Glutamatergic neuron (in vitro differentiated cells): ENCODE measurements around the gene TPST1. TPM values are rescaled to one million over a fixed set of nuclear protein-coding genes. Genes with fewer than 3 reads are reported as not detected.

Experiments
- DNase-seq: peaks from one replicate; pipeline ENCODE4 v3.0.0; 2022
- H3K27ac Mint-ChIP-seq: one replicate; pipeline ENCODE4 v1.8.0; 2020; ENCODE audit warnings: mild to moderate bottlenecking, mixed read lengths, inconsistent platforms; ENCODE audit not compliant: unreplicated experiment
- H3K27me3 Mint-ChIP-seq: one replicate; pipeline ENCODE4 v1.8.0; 2020; ENCODE audit warnings: mild to moderate bottlenecking, moderate library complexity, mixed read lengths, inconsistent platforms; ENCODE audit not compliant: unreplicated experiment
- H3K36me3 Mint-ChIP-seq: one replicate; pipeline ENCODE4 v1.8.0; 2020; ENCODE audit warnings: mild to moderate bottlenecking, mixed read lengths, inconsistent platforms; ENCODE audit not compliant: unreplicated experiment
- H3K4me1 Mint-ChIP-seq: one replicate; pipeline ENCODE4 v1.8.0; 2020; ENCODE audit warnings: mild to moderate bottlenecking, low read depth, mixed read lengths, inconsistent platforms; ENCODE audit not compliant: unreplicated experiment
- H3K4me3 Mint-ChIP-seq: one replicate; pipeline ENCODE4 v1.8.0; 2020; ENCODE audit warnings: mild to moderate bottlenecking, mixed read lengths, inconsistent platforms; ENCODE audit not compliant: unreplicated experiment
- H3K9me3 Mint-ChIP-seq: one replicate; pipeline ENCODE4 v1.8.0; 2020; ENCODE audit warnings: mild to moderate bottlenecking, moderate library complexity, mixed read lengths, inconsistent platforms; ENCODE audit not compliant: unreplicated experiment
- total RNA-seq: library from RNA; stranded (reverse); fragmentation: NEBNext Ultra II Directional; extraction: Animal tissue kit (Norgen Biotek cat#: 25700); gene quantifications from one replicate; pipeline ENCODE4 v1.2.1, GENCODE V29; 2021; ENCODE audit not compliant: unreplicated experiment
- TF ChIP-seq, protein P1 (sequence below): fragments of 200-600 bp; sonication (generic); IDR thresholded peaks from one replicate; pipeline ENCODE4 v1.5.0; 2021; ENCODE audit not compliant: partially characterized antibody, unreplicated experiment

TPST1 gene
- total RNA-seq, 1 donor from 2014 or later, result 41.4 TPM

DNA sequence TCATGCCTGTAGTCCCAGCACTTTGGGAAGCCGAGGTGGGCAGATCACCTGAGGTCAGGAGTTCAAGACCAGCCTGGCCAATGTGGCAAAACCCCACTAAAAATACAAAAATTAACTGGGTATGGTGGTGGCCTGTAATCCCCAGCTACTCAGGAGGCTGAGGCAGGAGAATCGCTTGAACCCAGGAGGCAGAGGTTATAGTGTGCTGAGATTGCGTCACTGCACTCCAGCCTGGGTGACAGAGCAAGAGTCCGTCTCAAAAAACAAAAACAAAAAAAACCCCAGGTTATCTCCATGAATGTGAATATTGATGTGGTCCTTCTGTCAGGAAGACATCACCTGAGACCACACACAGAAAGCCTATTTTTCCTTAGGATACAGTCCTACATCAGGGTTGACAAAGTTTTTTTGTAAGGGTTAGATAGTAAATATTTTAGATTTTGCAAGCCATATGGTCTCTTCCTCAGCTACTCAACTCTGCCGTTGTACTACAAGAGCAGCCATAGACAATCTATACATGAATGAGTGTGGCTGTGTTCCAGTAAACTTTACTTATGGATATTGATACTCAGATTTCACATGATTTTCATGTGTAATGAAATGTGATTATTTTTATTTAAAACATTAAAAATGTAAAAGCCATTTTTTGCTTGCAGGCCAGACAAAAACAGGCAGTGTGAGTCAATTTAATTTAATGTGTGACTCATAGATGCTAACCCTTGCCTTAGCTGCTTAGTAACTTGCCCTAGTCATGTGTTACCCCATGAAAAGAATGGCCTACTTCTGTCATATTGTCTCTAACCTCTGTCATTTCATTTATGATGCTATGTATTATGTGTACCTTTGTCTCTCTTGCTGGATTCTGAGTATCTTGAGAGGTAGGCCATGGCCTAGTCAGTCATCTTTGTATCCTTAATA lies 78.1 kb downstream of the TPST1 start:
- peaks cover under 1% of the 10 kb centered on the region for H3K27me3 Mint-ChIP-seq
- no peak overlapping the region for H3K27ac Mint-ChIP-seq
- H3K36me3 Mint-ChIP-seq, result no peaks in the 10 kb centered on the region
- TF ChIP-seq, protein P1, sequence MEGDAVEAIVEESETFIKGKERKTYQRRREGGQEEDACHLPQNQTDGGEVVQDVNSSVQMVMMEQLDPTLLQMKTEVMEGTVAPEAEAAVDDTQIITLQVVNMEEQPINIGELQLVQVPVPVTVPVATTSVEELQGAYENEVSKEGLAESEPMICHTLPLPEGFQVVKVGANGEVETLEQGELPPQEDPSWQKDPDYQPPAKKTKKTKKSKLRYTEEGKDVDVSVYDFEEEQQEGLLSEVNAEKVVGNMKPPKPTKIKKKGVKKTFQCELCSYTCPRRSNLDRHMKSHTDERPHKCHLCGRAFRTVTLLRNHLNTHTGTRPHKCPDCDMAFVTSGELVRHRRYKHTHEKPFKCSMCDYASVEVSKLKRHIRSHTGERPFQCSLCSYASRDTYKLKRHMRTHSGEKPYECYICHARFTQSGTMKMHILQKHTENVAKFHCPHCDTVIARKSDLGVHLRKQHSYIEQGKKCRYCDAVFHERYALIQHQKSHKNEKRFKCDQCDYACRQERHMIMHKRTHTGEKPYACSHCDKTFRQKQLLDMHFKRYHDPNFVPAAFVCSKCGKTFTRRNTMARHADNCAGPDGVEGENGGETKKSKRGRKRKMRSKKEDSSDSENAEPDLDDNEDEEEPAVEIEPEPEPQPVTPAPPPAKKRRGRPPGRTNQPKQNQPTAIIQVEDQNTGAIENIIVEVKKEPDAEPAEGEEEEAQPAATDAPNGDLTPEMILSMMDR, result no peak
- no peaks in the 10 kb centered on the region for H3K9me3 Mint-ChIP-seq
- H3K4me3 Mint-ChIP-seq, result no peak overlapping the region
- H3K4me1 Mint-ChIP-seq, result peaks cover 2% of the 10 kb centered on the region
- no peak for DNase-seq

DNA sequence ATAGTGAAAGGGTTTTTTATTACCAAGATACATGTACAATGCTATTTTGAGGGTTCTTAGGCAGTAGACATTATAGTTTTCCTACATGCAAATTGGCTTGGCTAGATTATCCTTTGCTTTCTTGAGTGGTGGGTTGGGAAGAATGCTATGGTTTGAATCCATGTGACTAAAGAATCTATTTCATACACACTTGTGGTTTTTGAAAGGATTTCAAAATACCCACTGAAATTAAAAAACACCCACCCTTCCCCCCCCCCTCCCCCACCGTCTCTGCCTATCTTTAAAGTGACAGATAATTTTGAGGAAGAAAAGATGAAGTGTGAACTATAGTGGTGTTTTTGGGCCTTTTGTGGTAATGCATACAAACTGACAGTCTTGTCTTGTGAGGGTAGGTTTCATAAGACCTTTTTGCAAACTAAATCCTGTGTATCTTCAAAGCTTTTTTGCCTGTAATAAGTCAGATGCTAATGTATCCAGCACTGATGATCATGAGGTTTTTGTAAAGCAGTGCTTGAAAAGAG lies 90.9 kb downstream of the TPST1 start:
- no peaks in the 10 kb centered on the region for H3K4me1 Mint-ChIP-seq
- no peaks in the 10 kb centered on the region for H3K27me3 Mint-ChIP-seq
- DNase-seq, result no peak
- no peak overlapping the region for H3K27ac Mint-ChIP-seq
- H3K4me3 Mint-ChIP-seq, result no peak overlapping the region
- peaks cover 3% of the 10 kb centered on the region for H3K9me3 Mint-ChIP-seq
- TF ChIP-seq, protein P1, result no peak
- H3K36me3 Mint-ChIP-seq, result peaks cover 23% of the 10 kb centered on the region

DNA sequence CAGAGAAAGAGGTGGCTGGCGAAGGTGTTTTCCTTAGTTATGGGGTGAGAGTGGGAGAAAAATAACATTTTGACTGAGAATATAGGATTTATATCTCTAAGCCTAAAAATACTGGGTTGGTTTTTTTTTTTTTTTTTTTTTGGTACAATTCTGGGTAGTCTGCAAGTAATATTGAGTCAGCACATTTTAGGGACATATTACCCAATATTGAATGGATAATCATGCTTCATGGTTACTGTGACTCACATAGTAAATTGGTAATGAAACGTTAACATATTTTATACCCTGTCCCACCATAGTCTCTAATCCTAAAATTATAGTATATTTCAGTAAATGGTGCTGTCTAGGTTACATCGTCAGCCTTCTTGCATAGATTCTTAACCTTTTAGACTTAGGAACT lies 91.4 kb downstream of the TPST1 start:
- Mint-ChIP-seq H3K4me3 (no peak overlapping the region), H3K4me1 (no peaks in the 10 kb centered on the region), H3K9me3 (peaks cover 3% of the 10 kb centered on the region), H3K27me3 (no peaks in the 10 kb centered on the region), H3K27ac (no peak overlapping the region), H3K36me3 (peaks cover 23% of the 10 kb centered on the region)
- TF ChIP-seq, protein P1, result no peak
- no peak for DNase-seq

DNA sequence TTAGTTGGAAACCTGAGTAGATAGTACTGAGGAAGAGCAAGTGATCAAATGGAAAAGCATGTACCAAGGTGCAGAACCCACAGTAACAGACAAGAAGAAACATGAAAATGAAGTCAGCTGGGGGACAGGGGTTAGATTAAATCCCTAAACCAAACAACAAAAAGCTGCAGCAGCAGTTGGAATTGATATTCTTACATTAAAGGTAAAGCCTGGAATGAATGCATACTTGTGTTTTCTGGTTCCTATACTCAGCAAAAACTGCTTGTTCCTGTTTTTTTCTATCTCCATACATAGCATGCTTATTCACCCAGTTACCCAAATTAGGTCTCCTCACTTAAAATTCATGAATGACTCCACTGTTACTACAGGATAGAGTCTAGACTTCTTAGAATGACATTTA lies 92.4 kb downstream of the TPST1 start:
- TF ChIP-seq, protein P1, result no peak
- H3K9me3 Mint-ChIP-seq, result peaks cover 3% of the 10 kb centered on the region
- no peak overlapping the region for H3K27ac Mint-ChIP-seq
- H3K4me3 Mint-ChIP-seq, result no peak overlapping the region
- H3K27me3 Mint-ChIP-seq, result no peaks in the 10 kb centered on the region
- DNase-seq, result no peak
- no peaks in the 10 kb centered on the region for H3K4me1 Mint-ChIP-seq
- peaks cover 23% of the 10 kb centered on the region for H3K36me3 Mint-ChIP-seq

DNA sequence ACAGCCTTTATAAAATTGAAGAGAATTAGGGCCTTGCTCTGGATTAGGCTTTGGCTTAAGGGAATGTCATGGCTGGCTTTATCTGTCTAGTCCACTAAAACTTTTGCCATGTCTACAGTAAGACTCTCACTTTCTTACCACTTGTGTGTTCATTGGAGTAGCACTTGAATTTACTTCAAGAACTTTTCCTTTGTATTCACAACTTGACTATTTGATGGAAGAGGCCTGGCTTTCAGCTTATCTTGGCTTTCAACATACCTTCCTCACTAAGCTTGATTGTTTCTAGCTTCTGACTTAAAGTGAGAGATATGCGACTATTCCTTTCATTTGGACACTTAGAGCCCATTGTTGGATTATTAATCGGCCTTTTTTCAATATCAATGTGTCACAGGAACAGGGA lies 96.1 kb downstream of the TPST1 start:
- H3K9me3 Mint-ChIP-seq, result peaks cover 4% of the 10 kb centered on the region
- no peak for DNase-seq
- H3K27ac Mint-ChIP-seq, result no peak overlapping the region
- no peaks in the 10 kb centered on the region for H3K4me1 Mint-ChIP-seq
- peaks cover 18% of the 10 kb centered on the region for H3K36me3 Mint-ChIP-seq
- no peaks in the 10 kb centered on the region for H3K27me3 Mint-ChIP-seq
- TF ChIP-seq, protein P1, result no peak
- no peak overlapping the region for H3K4me3 Mint-ChIP-seq
